Esophagus mucosa (tissue), 1 donor: ENCODE data around the gene ACP1. TPM values are rescaled to one million over a fixed set of nuclear protein-coding genes. Genes with fewer than 3 reads are reported as not detected.

Source experiments
- ATAC-seq: fragments of 200-7000 bp; cut with Tn5 transposase; one replicate; pipeline ENCODE4 v1.9.1; 2020
- total RNA-seq: library from RNA; stranded (reverse); gene quantifications from one replicate; pipeline ENCODE4 v1.2.4, GENCODE V29; 2023
- donor health status: DM: yes; HTN: yes; CAD: no.

ACP1 gene
- total RNA-seq, result 61.2 TPM

- ATAC-seq, result peak; percentile 99
Measured at GRCh38 chr2:264493-265468, at the start of gene ACP1. ACP1 (plus strand) TSS chr2:264947; CDS start chr2:264965, 18 bp downstream.

GRCh38 chr2:216068-216467, 48.7 kb upstream of the ACP1 start:
- ATAC-seq, result no peak

GRCh38 chr2:223451-223850, 41.3 kb upstream of the ACP1 start:
- ATAC-seq, result no peak

- no peak for ATAC-seq
Measured at GRCh38 chr2:223971-224760, 40.6 kb upstream of the ACP1 start.

GRCh38 chr2:228115-228514, 36.6 kb upstream of the ACP1 start:
- no peak for ATAC-seq

GRCh38 chr2:228518-229278, 36.0 kb upstream of the ACP1 start:
- ATAC-seq, result no peak

GRCh38 chr2:231521-232185, 33.1 kb upstream of the ACP1 start:
- no peak for ATAC-seq

GRCh38 chr2:233030-233429, 31.7 kb upstream of the ACP1 start:
- ATAC-seq, result no peak

- ATAC-seq, result no peak
Measured at GRCh38 chr2:234421-234820, 30.3 kb upstream of the ACP1 start.

GRCh38 chr2:236993-237539, 27.7 kb upstream of the ACP1 start:
- no peak for ATAC-seq

GRCh38 chr2:237878-238277, 26.9 kb upstream of the ACP1 start:
- ATAC-seq, result no peak

- no peak for ATAC-seq
Measured at GRCh38 chr2:238431-238830, 26.3 kb upstream of the ACP1 start.

GRCh38 chr2:238869-239268, 25.9 kb upstream of the ACP1 start:
- ATAC-seq, result no peak

GRCh38 chr2:244547-244946, 20.2 kb upstream of the ACP1 start:
- ATAC-seq, result no peak

GRCh38 chr2:246489-247144, 18.1 kb upstream of the ACP1 start:
- peak; percentile 35 for ATAC-seq

GRCh38 chr2:248724-249123, 16.0 kb upstream of the ACP1 start:
- ATAC-seq, result no peak

- no peak for ATAC-seq
Measured at GRCh38 chr2:249538-250042, 15.2 kb upstream of the ACP1 start.

GRCh38 chr2:252001-252602, 12.6 kb upstream of the ACP1 start:
- no peak for ATAC-seq

- no peak for ATAC-seq
Measured at GRCh38 chr2:253202-253638, 11.5 kb upstream of the ACP1 start.

- ATAC-seq, result peak; percentile 29
Measured at GRCh38 chr2:254241-254640, 10.5 kb upstream of the ACP1 start.

GRCh38 chr2:255195-255594, 9.6 kb upstream of the ACP1 start:
- ATAC-seq, result no peak
